GM21529 (cell line): ENCODE data around the gene SCAI.
"Not testable (repeated sequence)": the region's sequence is repeated elsewhere in the genome, so short reads cannot be mapped to it uniquely, and the experiment has no call there.

ENCODE experiments used
- ATAC-seq: cut with Tn5 transposase; IDR thresholded peaks from one replicate; pipeline ENCODE4 v1.9.1; 2021; ENCODE audit not compliant: unreplicated experiment

The SCAI gene

GRCh38 chr9:125150349-125151245 is 7.3 kb upstream of the SCAI start:
- no peak for ATAC-seq

- ATAC-seq = no peak
Measured at GRCh38 chr9:125147401-125147951, 4.1 kb upstream of the SCAI start.

- ATAC-seq = no peak
Measured at GRCh38 chr9:125146247-125146646, 2.9 kb upstream of the SCAI start.

GRCh38 chr9:125145425-125145824 is 2.1 kb upstream of the SCAI start:
- ATAC-seq = no peak

- ATAC-seq = no peak
Measured at GRCh38 chr9:125142560-125143376, 560 bp downstream of the SCAI start.

- no peak for ATAC-seq
Measured at GRCh38 chr9:125141751-125142150, 1.6 kb downstream of the SCAI start.

- no peak for ATAC-seq
Measured at GRCh38 chr9:125141251-125141650, 2.1 kb downstream of the SCAI start.

GRCh38 chr9:125140576-125140975 is 2.8 kb downstream of the SCAI start:
- ATAC-seq = no peak

GRCh38 chr9:125137200-125137599 is 6.1 kb downstream of the SCAI start:
- ATAC-seq = no peak

- ATAC-seq = no peak
Measured at GRCh38 chr9:125134976-125135375, 8.4 kb downstream of the SCAI start.

GRCh38 chr9:125133403-125134329 is 9.7 kb downstream of the SCAI start:
- ATAC-seq = no peak

GRCh38 chr9:125131778-125132177 is 11.6 kb downstream of the SCAI start:
- ATAC-seq = no peak

GRCh38 chr9:125126019-125126746 is 17.1 kb downstream of the SCAI start:
- ATAC-seq = peak; percentile 94

- no peak for ATAC-seq
Measured at GRCh38 chr9:125125523-125125922, 17.8 kb downstream of the SCAI start.

GRCh38 chr9:125121146-125121545 is 22.2 kb downstream of the SCAI start:
- ATAC-seq = no peak

- ATAC-seq = no peak
Measured at GRCh38 chr9:125119643-125120286, 23.6 kb downstream of the SCAI start.

- ATAC-seq = not testable (repeated sequence)
Measured at GRCh38 chr9:125118696-125119095, 24.6 kb downstream of the SCAI start.

- ATAC-seq = not testable (repeated sequence)
Measured at GRCh38 chr9:125114503-125114902, 28.8 kb downstream of the SCAI start.

- no peak for ATAC-seq
Measured at GRCh38 chr9:125110464-125110863, 32.9 kb downstream of the SCAI start.
